SHP77 treated with DMSO at 0.1 percent for 48 hours (cell line): ENCODE results near the gene ZBTB24.

Experiments used
- DNase-seq: peaks from one replicate; lab custom pipeline; 2025; lab: John Stamatoyannopoulos, UW

The ZBTB24 gene

DNA sequence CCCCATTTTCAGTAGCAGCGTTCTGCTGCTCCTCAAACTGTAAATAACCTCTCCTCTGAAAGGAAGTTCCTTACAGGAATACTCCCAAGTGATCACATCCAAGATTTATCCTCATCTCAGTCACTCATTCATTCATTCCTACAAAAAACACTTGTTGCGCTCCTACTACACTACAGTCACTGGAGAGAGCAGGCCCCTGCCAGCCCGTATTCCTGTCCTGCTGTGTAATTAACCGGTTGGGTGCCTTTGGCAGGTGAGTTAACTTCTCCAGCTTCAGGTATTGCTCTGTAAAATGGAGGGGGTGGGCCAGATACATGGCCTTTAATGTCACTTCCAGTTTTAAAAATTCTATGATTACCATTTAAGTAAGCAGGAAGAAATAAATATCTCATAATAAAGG, 15.0 kb upstream of the ZBTB24 start:
- no peak for DNase-seq

DNA sequence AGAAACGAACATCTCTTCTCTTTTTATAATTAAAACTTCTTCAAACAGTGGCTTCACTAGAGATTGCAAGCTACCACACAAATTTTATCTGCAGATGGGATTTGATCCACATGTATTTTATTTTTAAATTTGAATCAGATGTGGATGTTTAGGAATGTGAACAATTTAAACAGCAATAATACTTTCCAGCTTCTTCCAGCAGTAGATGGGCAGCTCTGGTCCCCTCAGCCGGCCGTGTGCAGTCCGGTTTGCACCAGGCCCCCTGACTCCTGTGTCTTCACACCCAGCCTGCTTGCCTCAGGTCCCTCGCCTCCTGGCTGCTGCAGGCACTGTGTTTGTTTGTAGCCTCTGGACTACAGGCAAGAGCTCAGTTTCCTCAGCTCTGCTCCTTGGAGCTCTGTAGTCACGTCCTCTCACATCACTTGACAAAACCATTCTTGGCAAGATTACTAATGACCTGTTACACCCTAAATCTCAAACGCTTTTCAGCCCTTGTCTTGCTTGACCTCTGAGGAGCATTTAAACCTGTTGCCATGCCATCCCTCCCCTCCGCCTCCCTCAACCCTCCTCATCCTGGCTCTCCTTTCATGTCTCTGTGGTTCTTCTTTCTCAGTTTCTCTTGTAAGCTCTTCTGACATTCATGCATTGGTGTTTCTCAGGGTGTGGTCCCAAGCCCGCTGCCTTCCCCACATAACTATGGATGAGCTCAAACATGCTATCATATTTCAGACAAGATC, 13.2 kb upstream of the ZBTB24 start:
- DNase-seq = no peak

GRCh38 chr6:109493865-109494264, 10.8 kb upstream of the ZBTB24 start:
- no peak for DNase-seq

DNA sequence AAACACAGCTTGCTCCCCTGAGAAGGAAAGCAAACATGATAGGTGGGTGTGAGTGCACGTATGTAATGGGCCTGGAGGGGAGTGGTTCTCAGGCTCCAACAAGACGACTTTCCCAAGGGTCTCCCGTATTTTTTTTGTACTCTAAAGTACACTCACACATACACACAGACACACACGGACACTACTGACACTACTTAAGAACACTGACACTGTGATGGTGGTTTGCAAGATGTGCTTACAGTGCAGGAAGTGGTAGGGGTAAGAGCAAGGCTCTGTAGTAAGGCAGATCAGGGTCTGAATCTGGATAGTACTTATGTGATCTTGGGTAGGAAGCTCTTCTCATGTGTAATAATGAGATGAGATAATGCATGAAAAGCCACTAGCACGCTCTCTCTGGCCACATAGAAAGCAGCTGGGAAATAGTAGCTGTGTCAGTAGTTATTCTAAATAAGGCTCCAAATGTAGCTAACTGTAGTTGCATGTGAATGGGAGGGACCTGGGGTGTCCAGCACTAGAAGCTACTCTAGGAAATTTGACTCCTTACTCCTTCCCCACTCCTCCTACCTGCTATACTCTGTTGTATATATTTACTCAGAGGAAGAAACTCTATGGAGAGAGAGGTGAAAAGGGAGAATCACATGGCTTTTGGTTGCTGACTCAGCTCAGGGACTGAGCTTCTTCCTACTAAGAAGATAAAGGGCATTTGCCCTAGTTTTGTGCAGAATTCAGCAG, 8.4 kb upstream of the ZBTB24 start:
- no peak for DNase-seq

DNA sequence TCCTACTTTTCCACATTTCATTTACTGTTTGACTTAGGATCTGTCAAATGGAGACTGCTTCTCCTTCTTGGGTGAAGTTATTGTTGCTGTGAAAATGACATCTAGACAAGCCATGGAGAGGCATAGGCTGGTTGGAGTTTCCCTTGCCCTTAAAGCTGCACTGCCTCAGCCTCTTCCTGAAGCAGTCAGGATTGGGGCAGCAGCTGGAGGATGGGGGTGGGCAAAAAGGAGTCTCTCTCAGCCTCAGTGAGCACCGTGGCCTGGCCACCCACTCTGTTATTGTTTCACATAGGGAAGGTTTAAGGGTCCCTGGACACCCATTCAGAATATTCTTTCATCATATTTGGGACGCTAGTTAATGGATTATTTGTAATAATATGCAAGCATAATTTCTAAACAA, 7.7 kb upstream of the ZBTB24 start:
- DNase-seq = no peak

DNA sequence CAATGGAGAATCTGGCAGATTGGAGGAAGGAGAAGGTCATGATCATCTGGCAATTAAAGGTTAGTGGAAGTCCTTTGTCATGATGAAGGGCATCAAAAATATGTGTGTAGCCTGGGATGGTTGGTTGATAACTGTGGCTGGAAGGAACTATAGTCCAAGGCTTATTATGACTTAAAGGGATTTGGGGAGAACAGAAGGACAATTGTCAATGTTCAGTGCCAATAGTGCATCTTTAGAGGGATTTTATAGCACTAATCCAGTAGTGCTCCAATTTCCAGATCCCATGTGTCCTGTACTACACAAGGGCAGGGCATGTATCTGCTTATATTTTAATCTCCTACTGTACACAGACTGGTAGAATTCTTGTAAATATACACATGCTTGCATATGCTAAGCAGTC, 5.0 kb upstream of the ZBTB24 start:
- DNase-seq = no peak

- DNase-seq = no peak
Observed at GRCh38 chr6:109486068-109486467, 3.0 kb upstream of the ZBTB24 start.

- no peak for DNase-seq
Observed at GRCh38 chr6:109485266-109485935, 2.4 kb upstream of the ZBTB24 start.

DNA sequence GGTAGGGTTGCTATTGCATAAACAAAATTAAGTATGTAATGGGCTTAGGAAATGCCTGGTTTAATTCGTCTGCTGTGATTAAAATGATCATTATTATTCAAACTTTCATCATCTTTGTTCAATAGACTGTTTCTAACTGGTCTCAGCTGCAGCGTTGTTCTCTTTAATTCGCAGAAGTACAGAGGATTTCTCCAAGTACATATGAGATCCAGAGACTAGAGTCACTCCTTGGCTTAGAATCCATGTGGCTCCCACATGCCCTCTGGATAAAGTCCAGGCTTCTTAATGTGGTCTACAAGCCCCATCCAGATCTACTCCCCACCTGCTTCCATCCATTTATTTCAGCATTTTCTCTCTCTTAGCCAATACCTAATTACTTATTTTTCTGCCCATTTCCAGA, 1.1 kb upstream of the ZBTB24 start:
- DNase-seq = no peak

DNA sequence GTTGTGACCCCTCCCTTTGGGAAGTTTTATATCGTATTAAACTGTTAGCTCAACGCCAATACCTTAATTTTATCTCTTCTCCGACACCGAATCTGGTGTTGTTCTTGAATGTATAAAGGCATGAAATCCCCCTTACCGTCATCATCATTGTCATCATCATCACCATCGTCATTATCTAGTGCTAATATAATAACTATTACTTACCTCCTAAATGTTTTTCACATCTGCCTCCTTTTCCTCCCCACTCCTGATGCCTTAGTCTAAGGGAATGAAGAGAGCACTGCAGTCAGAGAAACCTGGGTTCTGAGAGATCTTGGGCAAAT, 677 bp upstream of the ZBTB24 start:
- no peak for DNase-seq

GRCh38 chr6:109480993-109481480, 2.0 kb downstream of the ZBTB24 start:
- no peak for DNase-seq

GRCh38 chr6:109478841-109479624, 4.0 kb downstream of the ZBTB24 start:
- no peak for DNase-seq

- no peak for DNase-seq
Observed at GRCh38 chr6:109478222-109478805, 4.7 kb downstream of the ZBTB24 start.

- no peak for DNase-seq
Observed at GRCh38 chr6:109477725-109478124, 5.3 kb downstream of the ZBTB24 start.

DNA sequence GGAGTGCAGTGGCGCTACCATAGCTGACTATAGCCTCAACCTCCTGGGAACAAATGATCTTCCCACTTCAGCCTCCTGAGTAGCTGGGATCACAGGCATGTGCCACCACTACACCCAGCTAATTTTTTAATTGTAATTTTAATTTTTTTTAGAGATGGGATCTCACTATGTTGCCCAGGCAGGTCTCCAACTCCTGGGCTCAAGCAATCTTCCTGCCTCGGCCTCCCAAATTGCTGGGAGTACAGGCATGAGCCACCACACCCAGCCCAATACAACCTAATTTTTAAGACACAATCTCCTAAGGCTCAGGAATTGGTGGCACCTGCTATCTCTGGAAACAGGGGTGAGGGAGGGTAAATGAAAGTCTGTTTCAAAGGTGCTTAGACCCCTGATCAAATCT, 5.8 kb downstream of the ZBTB24 start:
- no peak for DNase-seq

DNA sequence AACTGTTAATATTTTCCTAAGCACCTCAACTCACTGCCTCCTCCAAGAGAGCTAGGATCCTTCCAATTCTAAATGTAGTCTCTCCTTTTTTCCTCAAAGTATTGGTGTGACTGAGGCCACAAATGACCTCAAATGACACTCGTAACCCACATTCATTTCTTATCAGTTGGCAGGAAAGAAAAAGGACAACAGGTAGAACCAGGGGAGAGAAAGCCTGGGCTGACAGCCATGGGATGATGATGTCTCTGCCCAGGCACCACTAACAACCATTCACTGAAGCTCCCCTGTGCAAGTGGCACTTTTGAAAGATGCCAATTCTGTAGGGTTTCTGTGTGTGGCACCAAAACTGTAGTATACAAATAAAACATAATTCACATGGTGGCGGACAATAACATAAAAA, 7.4 kb downstream of the ZBTB24 start:
- DNase-seq = no peak

DNA sequence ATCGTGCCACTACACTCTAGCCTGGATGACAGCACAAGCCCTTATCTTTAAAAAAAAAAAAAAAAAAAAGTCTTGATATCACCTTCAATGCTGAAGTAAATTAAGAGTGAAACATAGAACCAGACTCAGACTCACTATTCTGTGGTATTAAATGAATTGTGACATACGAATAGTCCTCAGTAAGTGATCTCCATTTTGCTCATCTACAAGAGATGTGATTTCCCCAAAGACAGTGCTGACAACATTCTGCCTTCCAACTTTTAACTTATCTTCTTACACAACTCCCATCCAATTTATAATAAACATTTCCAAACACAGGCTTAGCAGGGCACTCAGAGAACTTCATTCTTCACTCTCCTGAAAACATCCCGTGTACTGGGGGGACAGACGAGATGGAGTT, 8.0 kb downstream of the ZBTB24 start:
- no peak for DNase-seq

GRCh38 chr6:109473120-109473519, 9.9 kb downstream of the ZBTB24 start:
- no peak for DNase-seq

DNA sequence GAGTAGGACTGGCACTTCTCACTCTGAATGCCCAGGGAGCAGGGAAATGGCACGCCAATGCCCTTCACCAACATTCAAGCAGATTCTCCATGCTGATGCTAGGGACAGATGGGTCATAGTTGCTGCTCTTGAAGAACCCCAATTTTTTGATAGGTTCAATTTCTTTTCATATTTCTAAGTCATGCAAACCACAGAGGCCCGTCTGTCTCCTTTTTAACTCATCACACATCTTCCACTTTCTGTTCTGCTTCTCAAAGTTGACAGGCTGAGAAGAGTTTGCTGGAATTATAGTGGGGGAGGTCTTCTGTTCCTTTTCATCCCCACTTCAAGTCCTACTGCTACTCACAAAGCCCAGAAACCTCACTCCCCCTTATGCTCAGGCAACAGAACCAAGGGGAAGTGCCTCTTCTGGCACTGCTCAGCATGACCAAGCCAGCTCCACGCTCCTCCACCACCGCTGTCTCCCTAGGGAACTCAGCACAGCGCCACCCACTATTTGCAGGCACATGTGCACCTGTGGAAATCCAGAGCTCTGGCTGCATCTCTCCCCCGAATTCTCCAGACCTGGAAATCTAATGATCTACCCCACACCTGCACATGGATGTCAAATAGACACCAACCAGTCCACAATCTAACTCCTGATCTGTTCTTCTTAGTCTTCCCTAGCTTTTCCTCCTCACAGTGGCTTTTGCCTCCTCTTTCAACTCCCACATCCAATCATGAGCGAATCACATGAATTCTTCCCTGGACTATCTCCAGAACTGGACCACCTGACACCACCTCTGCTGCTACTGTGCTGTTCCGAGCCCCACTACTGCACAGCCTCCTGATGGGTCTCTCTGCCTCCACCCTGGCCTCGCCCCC, 10.7 kb downstream of the ZBTB24 start:
- no peak for DNase-seq

DNA sequence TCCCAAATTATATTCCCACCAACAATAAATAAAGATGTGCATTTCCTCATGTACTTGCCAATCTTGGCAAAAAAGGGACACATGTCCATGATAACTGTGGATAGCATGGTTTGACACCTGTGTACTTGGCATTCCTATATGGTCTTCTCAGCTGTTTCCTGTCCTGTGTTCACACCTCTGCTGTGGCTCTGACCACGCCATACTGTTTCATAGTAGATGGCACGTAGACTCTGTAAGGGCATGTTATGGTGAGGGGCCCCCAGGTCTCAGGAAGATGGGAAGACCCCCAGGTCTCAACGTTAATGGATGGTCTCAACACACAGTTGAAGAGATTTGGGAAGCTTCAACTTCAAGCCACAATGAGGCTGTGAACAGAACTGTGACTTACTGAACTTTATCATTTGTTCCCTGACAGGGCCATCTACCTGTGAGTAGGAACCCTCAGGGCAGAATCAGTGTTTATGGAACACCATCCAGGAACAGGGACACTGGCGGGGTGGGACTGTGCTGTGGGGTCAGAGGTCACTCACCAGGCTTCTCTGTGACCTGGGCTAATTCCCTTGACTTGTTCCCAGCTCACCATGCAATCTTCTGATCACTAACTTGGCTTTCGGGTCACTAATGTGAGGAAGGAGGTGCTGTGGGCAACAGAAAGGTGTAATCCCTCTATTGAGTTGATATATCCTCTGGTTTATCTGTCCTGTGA, 11.8 kb downstream of the ZBTB24 start:
- no peak for DNase-seq
